CD14-positive monocyte (primary cell): ENCODE measurements around the gene NRAS. TPM values are rescaled to one million over a fixed set of nuclear protein-coding genes. Genes with fewer than 3 reads are reported as not detected.

Source experiments
- DNase-seq, 3 donors: peaks; one replicate each; pipeline ENCODE4 v3.0.0-alpha.2; 2011 to 2022
- H2AFZ ChIP-seq: 2 replicates; pipeline ENCODE4 v1.6.0; 2012; ENCODE audit warnings: mild to moderate bottlenecking, low read depth, low read length, inconsistent platforms; ENCODE audit not compliant: insufficient read depth, poor library complexity, severe bottlenecking
- H3K27ac ChIP-seq, 2 donors: 1 replicate in 1 of 2; 2 replicates in 1 of 2; pipeline ENCODE4 v1.5.1; 2012 to 2013; ENCODE audit warnings: low read length in 2 of 2, control low read depth in 1 of 2, inconsistent platforms in 1 of 2, low read depth in 1 of 2, mild to moderate bottlenecking in 1 of 2
- H3K27me3 ChIP-seq, 2 donors: one replicate each; pipeline versions ENCODE4 v1.6.0 to v1.6.1; 2011 to 2013; ENCODE audit warnings: low read length in 2 of 2; ENCODE audit not compliant: control insufficient read depth in 2 of 2, insufficient read depth in 2 of 2
- H3K36me3 ChIP-seq, 2 donors: replicated peaks in 1 of 2; 1 replicate in 1 of 2; 2 replicates in 1 of 2; pipeline versions ENCODE4 v1.5.1 to v1.6.1; 2012 to 2013; ENCODE audit warnings: low read length in 2 of 2, control low read depth in 1 of 2, inconsistent platforms in 1 of 2, mild to moderate bottlenecking in 1 of 2; ENCODE audit not compliant: insufficient read depth in 2 of 2, control insufficient read depth in 1 of 2
- H3K4me1 ChIP-seq, 2 donors: 1 replicate in 1 of 2; 2 replicates in 1 of 2; pipeline versions ENCODE4 v1.5.1 to v1.6.1; 2012 to 2013; ENCODE audit warnings: low read length in 2 of 2, control low read depth in 1 of 2, inconsistent platforms in 1 of 2, mild to moderate bottlenecking in 1 of 2, moderate library complexity in 1 of 2; ENCODE audit not compliant: insufficient read depth in 2 of 2, control insufficient read depth in 1 of 2
- H3K4me2 ChIP-seq: replicated peaks from 2 replicates; pipeline ENCODE3; 2012; ENCODE audit warnings: low read length, moderate library complexity, mild to moderate bottlenecking; ENCODE audit not compliant: poor library complexity, severe bottlenecking; ENCODE audit errors: extremely low read depth
- H3K4me3 ChIP-seq, 3 experiments: fragments of 200-600 bp in 1 of 3; sonication (generic) in 1 of 3; replicated peaks in 1 of 3; 1 replicate in 2 of 3; 2 replicates in 1 of 3; pipeline ENCODE4 v1.5.1; 2011 to 2013; ENCODE audit warnings: low read length in 3 of 3, mild to moderate bottlenecking in 3 of 3, control low read depth in 2 of 3, low read depth in 2 of 3, inconsistent platforms in 1 of 3, moderate library complexity in 1 of 3
- H3K79me2 ChIP-seq: 2 replicates; pipeline ENCODE4 v1.6.0; 2012; ENCODE audit warnings: mild to moderate bottlenecking, control low read depth, inconsistent platforms, low read length, moderate library complexity; ENCODE audit not compliant: insufficient read depth
- H3K9ac ChIP-seq: 2 replicates; pipeline ENCODE4 v1.6.0; 2017; ENCODE audit warnings: low read length, mild to moderate bottlenecking; ENCODE audit not compliant: insufficient read depth, poor library complexity, severe bottlenecking
- H3K9me3 ChIP-seq, 2 donors: replicated peaks in 1 of 2; 1 replicate in 1 of 2; 2 replicates in 1 of 2; pipeline versions ENCODE4 v1.5.1 to v1.6.1; 2012 to 2013; ENCODE audit warnings: low read length in 2 of 2, control low read depth in 1 of 2; ENCODE audit not compliant: control insufficient read depth in 1 of 2, insufficient read depth in 1 of 2
- H4K20me1 ChIP-seq: 2 replicates; pipeline ENCODE4 v1.6.0; 2012; ENCODE audit warnings: mild to moderate bottlenecking, low read length, control low read depth, moderate library complexity; ENCODE audit not compliant: insufficient read depth
- H3K27ac Mint-ChIP-seq, 7 donors: one replicate each; pipeline ENCODE4 v1.8.0; 2020; ENCODE audit warnings: mild to moderate bottlenecking in 7 of 7, mixed read lengths in 7 of 7, moderate library complexity in 6 of 7, inconsistent platforms in 2 of 7
- H3K27me3 Mint-ChIP-seq, 3 donors: one replicate each; pipeline ENCODE4 v1.8.0; 2021 to 2022; ENCODE audit warnings: low read depth in 3 of 3, mild to moderate bottlenecking in 3 of 3, mixed read lengths in 3 of 3, moderate library complexity in 3 of 3, inconsistent platforms in 1 of 3
- H3K36me3 Mint-ChIP-seq, 2 donors: one replicate each; pipeline ENCODE4 v1.8.0; 2020; ENCODE audit warnings: mixed read lengths in 2 of 2, inconsistent platforms in 1 of 2, mild to moderate bottlenecking in 1 of 2
- H3K4me1 Mint-ChIP-seq: one replicate; pipeline ENCODE4 v1.8.0; 2020; ENCODE audit warnings: mild to moderate bottlenecking, mixed read lengths
- H3K4me3 Mint-ChIP-seq, 2 donors: one replicate each; pipeline ENCODE4 v1.8.0; 2020; ENCODE audit warnings: mild to moderate bottlenecking in 2 of 2, mixed read lengths in 2 of 2, moderate library complexity in 1 of 2
- H3K9me3 Mint-ChIP-seq, 7 donors: one replicate each; pipeline ENCODE4 v1.8.0; 2020 to 2022; ENCODE audit warnings: mixed read lengths in 7 of 7, mild to moderate bottlenecking in 6 of 7, moderate library complexity in 6 of 7, inconsistent platforms in 2 of 7
- CTCF ChIP-seq: fragments of 200-600 bp; IDR thresholded peaks from one replicate; pipeline ENCODE4 v1.8.0; 2022; ENCODE audit warnings: antibody characterized with exemption, mild to moderate bottlenecking
- WGBS: methylation state at CpG from one replicate; pipeline ENCODE4 v1.1.5; 2013; ENCODE audit warnings: missing lambda C conversion rate; ENCODE audit not compliant: insufficient coverage; 5-methylcytosine and 5-hydroxymethylcytosine counted together
- intact Hi-C, 2 donors: fragments of 100-400 bp; cut with micrococcal nuclease; formaldehyde crosslinking; loops; one replicate each; pipeline versions ENCODE4 v1.15.0 to v1.15.1; 2023
- polyA plus RNA-seq, 3 donors: library from polyadenylated mRNA; depleted of rRNA in 1 of 3; unstranded in 2 of 3; stranded (reverse) in 1 of 3; fragments of 300-500 nt in 2 of 3; fragments of >200 nt in 1 of 3; fragmentation: Illumina TruSeq in 2 of 3; gene quantifications; 1 replicate in 2 of 3; 2 replicates in 1 of 3; pipeline ENCODE4 v1.2.3, GENCODE V29; 2012 to 2021

NRAS gene
- polyA plus RNA-seq, 3 donors: 12.2 to 42.7 (median 40.8) TPM

GRCh38 chr1:114690148-114690547 lies 26.4 kb downstream of the NRAS start:
- WGBS: 100% methylated on average over 1 of the region's 1 CpG
- no peaks in the 10 kb centered on the region for H4K20me1 ChIP-seq
- H3K27me3 ChIP-seq: peaks cover under 1 to 4% of the 10 kb centered on the region in 2 donors
- H3K9me3 ChIP-seq: no peaks in the 10 kb centered on the region
- Mint-ChIP-seq H3K36me3 (no peaks in the 10 kb centered on the region), H3K4me3 (no peak overlapping the region), H3K4me1 (no peaks in the 10 kb centered on the region), H3K9me3 (no peaks in the 10 kb centered on the region), H3K27ac (no peak overlapping the region), H3K27me3 (peaks cover 3 to 23% (median 8%) of the 10 kb centered on the region in 3 donors)
- H3K4me2 ChIP-seq: no peak overlapping the region
- intact Hi-C loops: no loop called here
- H3K4me1 ChIP-seq: no peaks in the 10 kb centered on the region
- no peaks in the 10 kb centered on the region for H3K36me3 ChIP-seq
- no peak overlapping the region for H2AFZ ChIP-seq
- H3K79me2 ChIP-seq: no peaks in the 10 kb centered on the region
- H3K9ac ChIP-seq: no peak overlapping the region
- no peak for DNase-seq
- no peak overlapping the region for H3K27ac ChIP-seq
- no peak overlapping the region for H3K4me3 ChIP-seq
- TF ChIP-seq CTCF: no peak

- intact Hi-C loops: no loop called here
- H3K9ac ChIP-seq: no peak overlapping the region
- H3K36me3 ChIP-seq: no peaks in the 10 kb centered on the region
- no peak for DNase-seq
- no peak for TF ChIP-seq CTCF
- H3K4me3 Mint-ChIP-seq: no peak overlapping the region
- no peak overlapping the region for H3K4me3 ChIP-seq
- no peaks in the 10 kb centered on the region for H3K4me1 ChIP-seq
- no peaks in the 10 kb centered on the region for H3K36me3 Mint-ChIP-seq
- H3K27me3 ChIP-seq: peaks cover 3 to 4% of the 10 kb centered on the region in 2 donors
- no peaks in the 10 kb centered on the region for H4K20me1 ChIP-seq
- no peaks in the 10 kb centered on the region for H3K9me3 ChIP-seq
- 82% methylated on average over 3 of the region's 4 CpGs for WGBS
- H3K79me2 ChIP-seq: no peaks in the 10 kb centered on the region
- no peaks in the 10 kb centered on the region for H3K4me1 Mint-ChIP-seq
- no peak overlapping the region for H3K27ac Mint-ChIP-seq
- H2AFZ ChIP-seq: no peak overlapping the region
- H3K9me3 Mint-ChIP-seq: no peaks in the 10 kb centered on the region
- no peak overlapping the region for H3K27ac ChIP-seq
- H3K4me2 ChIP-seq: no peak overlapping the region
- H3K27me3 Mint-ChIP-seq: peaks cover 3 to 19% (median 4%) of the 10 kb centered on the region in 3 donors
Observed at GRCh38 chr1:114688526-114688925, 28.0 kb downstream of the NRAS start.
